ENCODE measurements around the gene MAPK8IP1.
A peak's percentile ranks its signal among the peaks of the same experiment; 100 is the strongest.

The MAPK8IP1 gene

GRCh38 chr11:45913514-45913913 lies 28.1 kb downstream of the MAPK8IP1 start:
- no peak for DNase-seq

GRCh38 chr11:45913942-45914635 lies 28.6 kb downstream of the MAPK8IP1 start:
- no peak for DNase-seq

GRCh38 chr11:45915446-45915845 lies 30.0 kb downstream of the MAPK8IP1 start:
- DNase-seq, result no peak

- no peak for DNase-seq
Observed at GRCh38 chr11:45917286-45917622, 31.8 kb downstream of the MAPK8IP1 start.

GRCh38 chr11:45917623-45918330 lies 32.3 kb downstream of the MAPK8IP1 start, which contains the start of gene PEX16:
Gene PEX16, minus strand, starts transcription at chr11:45917877. Its CDS starts 66 bp downstream, at chr11:45917811.
- DNase-seq, result peak; percentile 95

GRCh38 chr11:45918331-45918941 lies 33.0 kb downstream of the MAPK8IP1 start:
- peak; percentile 83 for DNase-seq

- DNase-seq, result no peak
Observed at GRCh38 chr11:45918962-45919675, 33.7 kb downstream of the MAPK8IP1 start.

- no peak for DNase-seq
Observed at GRCh38 chr11:45919806-45920530, 34.5 kb downstream of the MAPK8IP1 start.

- no peak for DNase-seq
Observed at GRCh38 chr11:45920531-45921477, 35.4 kb downstream of the MAPK8IP1 start.

GRCh38 chr11:45921561-45922424 lies 36.3 kb downstream of the MAPK8IP1 start:
- no peak for DNase-seq

GRCh38 chr11:45922425-45923082 lies 37.1 kb downstream of the MAPK8IP1 start, which contains the start of gene LARGE2:
Gene LARGE2, plus strand, starts transcription at chr11:45922656. Its CDS starts 227 bp downstream, at chr11:45922883.
- DNase-seq, result no peak

- DNase-seq, result no peak
Observed at GRCh38 chr11:45924036-45924915, 38.8 kb downstream of the MAPK8IP1 start.

GRCh38 chr11:45924927-45925326 lies 39.5 kb downstream of the MAPK8IP1 start:
- no peak for DNase-seq

- no peak for DNase-seq
Observed at GRCh38 chr11:45925550-45925949, 40.1 kb downstream of the MAPK8IP1 start.

- no peak for DNase-seq
Observed at GRCh38 chr11:45926001-45926401, 40.5 kb downstream of the MAPK8IP1 start.

GRCh38 chr11:45926536-45927331 lies 41.3 kb downstream of the MAPK8IP1 start:
- no peak for DNase-seq

GRCh38 chr11:45927332-45927683 lies 41.9 kb downstream of the MAPK8IP1 start:
- DNase-seq, result no peak
